GDM1 (cell line): Measurements from ENCODE around the gene WWOX.

ENCODE experiments used
- DNase-seq: peaks from one replicate; lab custom pipeline; 2025; lab: John Stamatoyannopoulos, UW

WWOX gene

GRCh38 chr16:78225919-78226318 lies 126.5 kb downstream of the WWOX start:
- no peak for DNase-seq

DNA sequence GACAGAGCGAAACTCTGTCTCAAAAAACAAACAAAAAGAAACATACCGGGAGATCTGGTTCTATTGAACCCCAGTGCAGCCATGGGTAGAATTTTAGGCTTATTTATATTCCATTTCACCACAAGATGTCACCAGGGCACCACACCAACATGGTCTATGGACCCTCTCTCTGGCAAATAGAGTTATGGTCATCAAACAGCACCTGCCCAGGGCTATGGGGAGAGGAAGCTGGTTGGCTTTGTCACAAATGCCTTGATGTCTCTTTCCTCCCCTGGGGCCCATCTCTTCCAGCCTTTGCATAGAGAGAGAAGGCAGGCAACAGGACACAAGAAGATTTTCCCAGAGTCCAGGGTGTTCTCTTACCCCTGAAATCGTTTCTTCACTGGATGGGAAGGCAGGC lies 128.4 kb downstream of the WWOX start:
- no peak for DNase-seq

DNA sequence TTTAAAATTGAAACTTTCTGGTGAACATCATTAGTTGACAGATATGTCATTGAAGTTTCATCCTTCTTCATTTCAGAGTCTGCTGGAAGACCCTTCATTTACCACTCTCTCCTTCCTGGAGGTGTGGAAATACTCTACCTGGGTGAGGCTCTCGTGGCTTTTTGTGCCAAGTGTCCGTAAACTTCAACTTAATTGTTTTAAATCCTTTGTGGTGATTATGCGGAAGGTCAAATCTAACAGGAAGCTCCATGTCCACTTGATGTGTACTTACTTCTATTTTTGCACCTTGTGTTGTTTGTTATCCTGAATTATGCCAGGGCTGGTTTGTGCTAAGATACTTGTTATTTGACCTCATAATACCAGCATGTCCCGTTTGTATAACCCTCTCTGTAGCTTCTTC lies 129.2 kb downstream of the WWOX start:
- no peak for DNase-seq

DNA sequence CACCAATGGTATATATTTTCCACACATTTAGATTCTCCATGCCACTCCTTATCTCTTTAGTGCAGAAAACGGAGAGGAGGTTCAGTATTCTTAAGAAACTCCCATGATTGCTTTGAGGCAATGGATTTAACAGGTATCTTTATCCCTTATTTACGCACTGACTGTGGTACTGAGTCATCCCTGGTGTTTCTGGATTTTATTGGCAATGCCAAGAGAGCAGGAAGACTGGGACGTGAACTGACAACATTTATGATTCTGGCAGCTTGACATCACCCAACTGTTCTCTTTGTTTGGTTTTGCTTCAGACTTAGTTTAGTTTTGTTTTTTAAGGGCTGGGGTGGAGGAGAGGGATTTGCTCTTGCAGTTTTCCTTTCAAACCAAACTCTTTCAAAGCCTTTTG lies 131.4 kb downstream of the WWOX start:
- no peak for DNase-seq

DNA sequence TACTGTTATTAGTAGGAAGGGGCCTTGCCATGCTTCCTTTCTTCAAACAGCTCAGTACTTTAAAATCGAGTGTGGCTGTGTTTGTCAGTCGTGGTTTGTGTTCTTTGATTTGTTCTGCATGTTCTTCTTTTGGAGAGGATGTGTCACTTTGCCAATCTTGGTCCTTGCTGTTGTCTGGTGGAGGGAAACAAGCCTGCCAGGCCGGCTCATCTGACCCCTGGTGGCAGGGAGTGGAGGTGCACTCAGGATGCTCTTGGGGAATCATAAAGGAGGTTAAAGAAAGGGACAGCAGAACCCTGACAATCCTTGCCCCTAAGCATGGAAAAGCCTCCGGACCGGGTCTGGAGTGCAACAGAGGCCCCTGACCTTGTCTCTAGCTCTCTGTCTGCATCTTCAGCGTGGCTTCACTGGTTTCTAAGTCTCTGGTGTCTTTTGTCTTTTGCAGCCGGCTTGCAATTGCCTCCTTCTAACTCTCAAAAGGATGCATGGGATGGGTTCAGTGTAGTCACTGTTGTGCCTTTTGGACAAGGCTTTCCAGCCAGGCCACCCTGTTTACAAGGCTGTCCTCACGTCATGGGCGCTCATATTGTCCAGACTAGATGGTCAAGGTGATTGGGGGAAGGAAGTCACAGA lies 135.8 kb downstream of the WWOX start:
- DNase-seq: no peak

DNA sequence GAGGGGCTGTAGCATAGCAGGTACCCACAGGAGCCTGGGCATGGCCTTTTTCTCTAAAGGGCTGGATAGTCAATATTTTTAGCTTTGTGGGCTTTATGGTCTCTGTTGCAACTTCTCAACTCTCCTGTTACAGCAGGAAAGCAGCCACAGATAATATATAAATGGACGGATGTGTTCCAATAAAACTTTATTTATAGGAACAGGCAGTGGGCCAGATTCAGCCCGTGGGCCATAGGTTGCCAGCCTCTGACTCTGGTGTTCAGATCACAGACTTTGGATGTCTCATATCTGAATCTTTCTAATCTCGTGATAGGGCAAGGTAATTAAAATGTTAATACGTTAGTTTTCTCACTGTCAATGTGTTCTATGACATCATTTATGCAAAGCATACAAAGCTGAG lies 136.4 kb downstream of the WWOX start:
- no peak for DNase-seq

GRCh38 chr16:78237841-78238240 lies 138.4 kb downstream of the WWOX start:
- no peak for DNase-seq

GRCh38 chr16:78240459-78241222 lies 141.2 kb downstream of the WWOX start:
- DNase-seq: no peak

GRCh38 chr16:78242239-78242630 lies 142.8 kb downstream of the WWOX start:
- DNase-seq: no peak

- DNase-seq: no peak
Observed at GRCh38 chr16:78244131-78244895, 144.9 kb downstream of the WWOX start.

DNA sequence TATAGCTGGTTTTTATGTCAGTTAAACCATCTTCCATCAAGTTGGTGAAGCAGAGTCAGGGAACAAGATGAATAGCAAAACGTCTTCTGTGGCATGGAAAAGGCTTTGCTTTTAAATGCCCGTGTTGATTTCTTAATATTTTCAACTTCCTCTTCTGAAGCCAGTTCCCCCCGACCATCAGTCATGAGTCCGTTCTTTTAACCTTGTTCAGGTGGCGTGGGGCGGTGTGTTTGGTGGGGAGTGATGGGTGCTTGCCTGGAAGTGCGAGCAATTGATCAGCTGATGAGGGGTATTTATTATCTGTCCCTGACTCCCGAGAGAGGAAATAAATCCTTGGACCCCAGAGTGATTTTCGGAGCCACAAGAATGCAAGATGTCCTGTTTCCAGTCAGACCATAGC lies 147.1 kb downstream of the WWOX start:
- no peak for DNase-seq

- DNase-seq: no peak
Observed at GRCh38 chr16:78249056-78249455, 149.6 kb downstream of the WWOX start.

DNA sequence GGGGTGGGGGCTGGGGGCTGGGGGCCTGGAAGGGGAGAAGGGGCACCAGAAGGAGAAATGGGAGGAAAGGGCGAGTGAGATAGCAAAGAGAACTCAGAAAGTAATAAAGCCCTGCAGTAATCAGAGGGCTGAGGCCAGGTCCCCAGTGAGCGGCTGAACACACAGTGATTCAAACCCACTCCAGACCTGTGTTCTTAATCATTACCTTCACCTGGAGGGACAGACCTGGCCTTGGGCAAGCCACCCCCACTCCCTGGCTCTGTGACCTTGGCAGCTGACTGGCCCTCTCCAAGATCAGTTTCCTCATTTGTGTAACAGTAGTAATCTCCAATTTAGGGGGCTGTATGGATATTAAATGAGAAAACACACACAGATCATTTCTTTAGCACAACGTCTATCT lies 150.4 kb downstream of the WWOX start:
- DNase-seq: no peak

DNA sequence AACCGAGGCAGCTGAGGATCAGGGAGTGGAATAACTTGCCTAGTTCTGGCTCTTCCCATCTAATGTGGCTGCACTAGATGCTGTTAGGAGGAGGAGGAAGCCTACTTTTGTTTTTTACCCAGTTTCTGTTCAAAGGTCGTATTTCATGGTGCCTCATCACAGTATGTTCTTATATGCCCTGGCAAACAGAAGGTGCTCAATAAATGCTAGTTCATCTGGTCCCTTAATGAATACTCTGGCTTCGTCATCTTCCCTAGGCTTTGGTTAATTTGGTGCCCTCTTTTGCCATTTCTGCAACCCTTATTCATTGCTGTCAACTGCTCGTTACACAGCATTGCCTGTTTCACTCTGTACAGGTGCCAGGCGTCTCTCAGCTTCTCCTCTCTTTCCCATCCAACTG lies 151.7 kb downstream of the WWOX start:
- DNase-seq: no peak

DNA sequence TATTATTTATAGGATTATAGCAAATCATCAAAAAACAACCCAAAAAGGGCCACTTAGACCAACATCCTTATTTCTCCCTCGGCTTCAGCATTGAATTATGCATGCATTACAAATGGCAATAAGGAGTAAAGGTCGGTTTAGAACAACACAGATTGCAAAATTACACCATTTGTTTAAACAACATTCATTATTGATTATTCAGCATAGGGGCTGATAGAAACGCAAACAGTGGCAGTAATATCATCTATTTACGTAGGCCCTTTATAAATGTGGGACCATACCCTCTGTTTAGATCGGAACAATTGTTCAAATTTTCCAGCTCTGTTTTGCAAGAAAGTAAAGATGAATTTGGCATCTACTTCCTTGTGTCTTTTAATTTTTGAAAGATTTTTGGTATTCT lies 153.3 kb downstream of the WWOX start:
- DNase-seq: no peak

GRCh38 chr16:78254841-78255240 lies 155.4 kb downstream of the WWOX start:
- DNase-seq: no peak

GRCh38 chr16:78256686-78257375 lies 157.4 kb downstream of the WWOX start:
- no peak for DNase-seq

DNA sequence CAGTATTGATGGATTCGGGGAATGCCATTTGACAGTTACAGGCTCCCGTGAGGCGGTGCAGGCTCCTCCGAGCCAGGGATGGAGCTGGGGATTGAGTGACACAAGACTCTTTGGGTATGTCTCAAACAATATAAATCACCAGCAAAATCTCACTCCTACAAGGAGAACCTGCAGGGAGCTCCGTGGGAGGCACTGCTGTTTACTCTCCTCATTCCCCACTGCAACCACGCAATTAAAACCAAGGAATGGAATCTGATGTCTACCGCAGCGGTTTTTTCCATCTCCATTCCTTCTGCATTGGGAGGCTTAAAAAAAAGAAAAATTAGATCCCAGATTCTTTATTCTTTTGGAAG lies 157.9 kb downstream of the WWOX start:
- DNase-seq: no peak

GRCh38 chr16:78258375-78259065 lies 159.1 kb downstream of the WWOX start:
- DNase-seq: no peak

DNA sequence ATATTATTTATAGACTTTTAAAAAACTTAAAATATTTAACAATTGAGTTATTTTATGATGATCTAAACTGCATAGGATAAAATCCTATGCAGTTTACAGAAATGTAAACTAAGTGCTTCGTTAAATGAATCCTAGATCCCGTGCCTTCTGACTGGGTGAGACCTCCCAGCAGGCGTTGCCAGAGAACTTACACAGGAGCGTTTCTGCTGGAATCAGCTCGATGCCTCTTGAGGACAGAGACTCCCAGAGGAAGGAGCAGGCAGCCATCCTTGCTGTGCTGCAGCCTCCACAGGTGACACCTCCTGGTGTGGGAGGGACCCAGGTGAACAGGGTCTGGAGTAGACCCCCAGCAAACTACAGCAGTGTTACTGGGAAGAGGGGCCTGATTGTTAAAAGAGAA lies 160.4 kb downstream of the WWOX start:
- DNase-seq: no peak

GRCh38 chr16:78264642-78265041 lies 165.2 kb downstream of the WWOX start:
- no peak for DNase-seq

- DNase-seq: no peak
Observed at GRCh38 chr16:78269256-78269655, 169.8 kb downstream of the WWOX start.
